ENCODE results near the gene CASD1.

Gene CASD1

DNA sequence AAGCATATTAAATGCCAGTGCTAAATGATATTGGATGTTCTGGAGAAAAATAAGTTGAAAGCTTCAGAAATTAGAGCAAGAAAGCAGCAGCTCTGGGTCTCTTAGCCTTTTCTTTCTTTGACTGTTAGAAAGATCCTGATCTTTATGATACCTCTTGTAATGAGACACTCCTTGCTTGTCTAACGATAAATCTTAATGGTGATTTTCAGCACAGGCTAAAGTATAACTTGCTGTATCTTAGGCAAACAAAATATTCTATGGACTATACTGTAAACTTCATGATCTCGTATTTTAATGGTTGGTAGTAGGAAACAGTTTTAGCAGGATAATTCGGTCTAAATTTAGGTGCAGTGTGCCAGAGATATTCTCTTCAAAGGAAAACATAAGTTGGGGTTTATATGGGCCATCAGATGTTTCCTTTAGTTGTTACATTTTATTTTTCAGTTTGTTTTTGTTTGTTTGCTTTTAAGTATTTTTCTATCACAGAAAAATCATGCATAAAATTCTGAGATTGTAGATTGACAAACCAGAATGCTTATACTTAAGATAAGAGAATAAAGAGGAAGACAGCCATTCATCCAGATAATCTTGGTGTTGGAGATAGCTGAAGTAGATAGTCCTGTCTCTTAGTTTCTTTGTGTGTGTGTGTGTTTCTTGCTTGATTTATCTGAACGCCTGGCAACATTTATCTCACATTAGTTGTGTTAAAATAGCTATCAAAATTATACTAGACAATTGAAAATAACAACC, 4.7 kb downstream of the CASD1 start:
- DNase-seq: no peak

DNA sequence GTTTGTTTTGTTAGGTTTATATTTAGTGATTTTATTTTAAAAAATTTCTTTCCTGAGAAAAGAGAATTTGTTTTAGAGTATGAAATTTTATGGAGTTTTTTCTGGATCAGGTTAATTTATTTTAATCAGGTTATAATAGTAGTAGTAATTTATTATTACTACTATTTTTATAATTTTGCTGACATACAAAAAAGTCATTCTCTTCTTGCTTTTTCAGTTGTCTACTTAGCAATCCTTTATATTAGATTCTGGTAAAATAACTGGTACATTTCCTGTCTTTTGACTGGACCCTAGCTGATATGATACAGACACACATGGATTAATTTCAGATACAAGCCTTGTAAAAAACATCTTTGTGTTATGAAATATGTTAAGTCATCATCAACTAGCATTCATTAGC, 5.3 kb downstream of the CASD1 start:
- no peak for DNase-seq

DNA sequence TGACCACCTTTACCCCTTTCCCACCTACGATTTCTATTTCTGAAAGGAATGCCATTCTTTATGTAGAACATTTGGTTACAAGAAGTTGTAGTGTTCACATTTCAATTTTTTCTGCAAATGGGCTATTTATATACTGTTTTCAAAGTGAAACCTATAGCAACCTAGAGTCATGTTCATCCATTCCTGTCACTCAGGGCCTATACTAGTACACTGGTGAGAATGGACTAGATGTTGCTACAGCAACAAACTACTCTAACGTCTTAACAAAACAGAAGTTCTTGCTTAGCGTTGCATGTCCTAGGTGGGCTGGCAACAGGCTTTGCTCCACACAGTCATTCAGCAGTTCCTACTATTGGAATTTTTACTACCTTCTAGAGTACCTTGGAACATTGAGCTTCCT, 16.3 kb downstream of the CASD1 start:
- DNase-seq: no peak

GRCh38 chr7:94529516-94529915, 19.9 kb downstream of the CASD1 start:
- no peak for DNase-seq

- DNase-seq: no peak
Measured at GRCh38 chr7:94530109-94530508, 20.5 kb downstream of the CASD1 start.

DNA sequence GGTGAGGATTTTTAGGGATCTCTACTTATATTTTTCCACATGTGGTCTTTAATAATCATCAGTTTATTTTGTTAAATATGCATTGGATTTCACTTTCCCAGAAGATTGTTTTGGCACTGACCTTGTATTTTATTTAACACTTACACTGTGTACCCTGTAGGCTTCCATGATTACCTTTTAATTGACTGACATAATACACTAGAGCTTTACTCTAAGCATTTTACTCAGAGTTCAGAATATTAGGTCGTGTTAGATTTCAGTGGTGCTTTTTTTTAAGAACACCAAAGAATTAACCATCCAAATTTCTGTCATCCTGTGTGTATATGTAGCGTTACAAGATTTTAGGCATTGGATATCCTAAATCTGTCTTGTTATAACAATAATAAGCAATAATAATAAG, 23.1 kb downstream of the CASD1 start:
- no peak for DNase-seq

- DNase-seq: no peak
Measured at GRCh38 chr7:94540428-94540827, 30.8 kb downstream of the CASD1 start.

GRCh38 chr7:94547126-94547525, 37.5 kb downstream of the CASD1 start:
- no peak for DNase-seq

- DNase-seq: no peak
Measured at GRCh38 chr7:94556028-94556427, 46.4 kb downstream of the CASD1 start.

DNA sequence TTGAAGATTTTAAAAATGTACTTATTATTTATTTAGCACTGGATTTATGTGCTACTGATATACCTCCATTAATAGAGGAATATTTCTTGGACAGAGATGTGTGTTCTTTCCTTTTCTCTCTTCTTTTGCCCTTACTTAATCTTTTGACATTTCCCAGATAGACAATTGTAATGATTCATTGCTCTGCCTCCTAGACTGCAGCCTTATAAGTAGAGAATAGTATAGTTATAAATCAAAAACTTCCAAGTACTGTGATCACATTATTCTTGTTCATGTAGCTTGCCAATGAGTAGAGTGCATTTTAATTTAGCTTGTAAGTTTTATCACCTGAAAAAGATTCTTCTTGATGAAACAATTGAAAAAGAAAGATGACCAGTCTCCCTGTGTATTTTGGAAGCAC, 47.6 kb downstream of the CASD1 start:
- DNase-seq: no peak

DNA sequence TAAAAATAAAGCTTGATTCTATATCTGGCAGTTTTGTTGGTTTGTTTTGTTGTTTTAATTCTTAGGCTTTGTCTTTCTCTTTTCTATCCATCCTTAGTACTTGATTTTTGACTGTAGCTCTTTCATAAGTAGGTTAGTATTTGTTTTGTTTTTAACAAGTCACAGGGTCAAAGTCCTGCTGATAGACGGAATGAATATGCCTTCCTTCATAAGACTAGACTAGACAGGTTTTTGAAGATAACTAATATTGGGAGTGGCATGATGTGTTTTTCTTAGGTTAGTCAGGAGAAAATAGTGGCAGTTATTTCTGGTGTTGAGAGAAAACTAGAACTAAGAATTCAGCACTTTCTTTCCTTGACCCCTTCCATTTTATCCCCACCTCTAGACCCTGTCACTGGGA, 50.4 kb downstream of the CASD1 start:
- no peak for DNase-seq

DNA sequence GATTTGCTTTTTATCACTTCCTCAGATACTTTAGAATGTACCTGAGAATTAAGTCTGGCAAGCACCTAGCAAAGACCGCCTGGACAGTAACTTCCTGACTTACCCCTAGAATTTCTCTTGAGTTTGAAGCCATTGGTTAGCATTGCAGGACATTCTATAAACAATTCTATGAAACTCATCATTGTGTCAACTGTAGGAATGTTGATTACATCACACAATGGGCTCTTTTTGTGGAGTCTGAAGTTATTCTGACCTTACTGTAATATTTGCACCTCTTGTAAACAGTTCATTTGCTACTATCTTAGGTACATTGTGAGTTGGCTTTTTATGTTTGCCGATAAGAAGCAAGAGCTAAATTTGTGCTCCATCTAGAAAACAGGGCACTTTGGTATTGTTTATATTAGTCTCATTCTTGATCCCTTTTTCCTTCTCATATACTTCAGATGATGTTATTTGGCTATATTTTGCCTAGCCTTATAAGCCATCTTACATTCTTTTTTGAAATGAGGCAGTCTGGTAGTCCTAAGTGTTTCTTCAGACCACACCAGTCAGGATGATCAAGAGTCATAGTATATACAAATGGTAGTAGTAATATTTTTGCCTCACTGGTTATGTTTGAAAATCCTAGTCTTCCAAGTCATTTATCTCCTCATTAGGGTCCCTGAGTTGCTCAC, 52.4 kb downstream of the CASD1 start:
- DNase-seq: no peak

DNA sequence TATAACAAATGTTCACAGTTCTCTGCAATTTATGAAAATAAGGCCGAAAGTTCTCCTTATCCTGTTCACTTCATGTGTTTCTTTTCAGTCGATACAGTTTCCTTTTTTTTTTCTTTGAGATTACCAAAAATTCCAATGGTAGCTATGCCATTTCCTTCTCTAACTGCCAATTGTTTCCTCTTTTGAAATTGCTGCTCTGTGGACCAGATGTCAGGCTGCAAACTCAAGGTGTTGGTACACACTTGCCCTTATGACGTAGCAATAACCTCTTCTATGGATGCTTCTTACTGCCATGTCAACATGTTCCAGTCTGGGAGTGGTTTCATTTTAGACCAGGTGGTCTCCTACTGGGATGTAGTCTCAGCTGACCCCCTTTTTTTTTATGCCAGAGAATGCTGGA, 52.9 kb downstream of the CASD1 start:
- DNase-seq: no peak

GRCh38 chr7:94565247-94565894, 55.8 kb downstream of the CASD1 start:
- DNase-seq: no peak

DNA sequence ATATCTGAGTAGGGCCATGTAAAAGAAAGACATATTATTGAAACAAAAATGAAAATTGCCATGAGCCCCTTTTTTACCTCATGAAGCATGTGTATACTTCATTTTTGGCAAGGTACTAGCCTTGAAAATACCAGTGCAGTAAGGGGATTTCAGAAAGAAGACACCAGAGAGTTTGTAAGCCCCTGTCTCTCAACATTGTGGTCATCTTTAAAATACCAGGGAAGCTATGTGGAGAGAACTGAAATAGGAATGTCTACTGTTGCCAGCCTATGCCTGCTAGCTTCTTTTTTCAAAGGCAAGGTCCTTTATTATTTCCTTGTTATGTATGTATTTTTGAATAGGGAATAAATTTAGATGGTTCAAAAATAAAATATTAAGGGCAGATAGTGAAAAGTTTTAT, 57.8 kb downstream of the CASD1 start:
- DNase-seq: no peak

- no peak for DNase-seq
Measured at GRCh38 chr7:94571816-94572215, 62.2 kb downstream of the CASD1 start.

DNA sequence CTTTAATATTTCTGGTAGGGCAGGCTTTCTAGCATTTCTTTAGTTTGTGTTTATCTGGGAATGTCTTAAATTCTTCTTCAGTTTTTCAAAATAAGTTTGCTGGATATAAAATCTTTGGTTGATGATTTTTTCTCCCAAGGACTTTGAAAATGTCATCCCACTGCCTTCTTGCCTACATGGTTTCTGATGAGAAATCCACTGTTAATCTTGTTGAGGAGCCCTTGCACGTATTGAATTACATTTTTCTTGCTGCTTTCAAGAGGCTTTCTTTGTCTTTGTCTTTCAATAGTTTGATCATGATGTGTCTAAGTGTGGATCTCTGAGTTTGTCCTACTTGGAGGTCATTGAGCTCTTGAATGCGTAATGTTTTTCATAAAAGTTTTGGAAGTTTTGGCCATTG, 66.0 kb downstream of the CASD1 start:
- no peak for DNase-seq

- DNase-seq: no peak
Measured at GRCh38 chr7:94576316-94576715, 66.7 kb downstream of the CASD1 start.

- no peak for DNase-seq
Measured at GRCh38 chr7:94577357-94577756, 67.7 kb downstream of the CASD1 start.

DNA sequence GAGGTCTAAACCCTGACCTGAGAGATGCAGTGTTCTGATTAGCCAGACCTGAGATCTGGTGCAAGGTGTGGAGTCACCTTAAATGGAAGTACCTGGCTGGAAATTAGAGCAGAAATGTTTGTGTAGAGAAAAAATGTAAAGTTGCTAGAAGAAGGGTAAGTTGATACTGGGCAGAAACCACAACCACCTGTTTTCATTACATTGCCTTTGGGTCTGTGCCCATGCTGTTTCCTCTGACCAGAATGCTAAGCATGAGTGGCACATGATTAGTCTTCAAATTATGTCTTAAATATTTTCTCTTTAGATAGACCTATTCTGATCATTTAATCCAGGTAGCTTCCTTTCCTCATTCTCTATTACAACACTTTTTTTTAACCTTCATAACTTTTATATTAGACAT, 69.0 kb downstream of the CASD1 start:
- no peak for DNase-seq

- DNase-seq: no peak
Measured at GRCh38 chr7:94579470-94579869, 69.9 kb downstream of the CASD1 start.

- DNase-seq: no peak
Measured at GRCh38 chr7:94580601-94581000, 71.0 kb downstream of the CASD1 start.

DNA sequence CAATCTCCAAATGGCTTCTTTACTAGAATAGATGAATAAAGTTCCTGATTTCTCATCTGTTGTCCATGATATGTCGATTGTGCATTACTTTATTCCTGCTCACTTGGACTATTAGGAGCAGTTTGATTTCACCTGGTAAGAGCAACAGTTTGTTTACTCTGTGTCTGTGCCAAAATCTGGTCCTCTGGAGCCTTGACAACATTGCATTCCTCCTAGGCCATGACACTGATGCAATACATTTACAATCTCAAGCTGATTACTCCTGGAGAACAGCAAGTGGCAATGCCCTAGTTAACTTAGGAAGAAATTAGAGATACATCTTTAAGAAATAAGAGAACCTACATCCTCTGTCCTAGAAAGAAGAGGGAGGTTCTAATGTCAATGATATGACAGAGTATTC, 74.5 kb downstream of the CASD1 start:
- DNase-seq: no peak

- DNase-seq: no peak
Measured at GRCh38 chr7:94588075-94588474, 78.5 kb downstream of the CASD1 start.

Data from NCI-H187 treated with DMSO at 0.1 percent for 48 hours (cell line).